Measurements from ENCODE around the gene GALNT11.
A peak's percentile ranks its signal among the peaks of the same experiment; 100 is the strongest.
"Not testable (repeated sequence)": the region's sequence is repeated elsewhere in the genome, so short reads cannot be mapped to it uniquely, and the experiment has no call there.

The GALNT11 gene

GRCh38 chr7:152025077-152025936 is at the start of gene GALNT11:
GALNT11 (plus strand) TSS chr7:152025674; CDS start chr7:152094228, 68,554 bp downstream.
- FAIRE-seq, result peak; percentile 49
- peak; percentile 86 for DNase-seq (ENCODE audit: extremely low spot score, insufficient read length, low read depth)

DNA sequence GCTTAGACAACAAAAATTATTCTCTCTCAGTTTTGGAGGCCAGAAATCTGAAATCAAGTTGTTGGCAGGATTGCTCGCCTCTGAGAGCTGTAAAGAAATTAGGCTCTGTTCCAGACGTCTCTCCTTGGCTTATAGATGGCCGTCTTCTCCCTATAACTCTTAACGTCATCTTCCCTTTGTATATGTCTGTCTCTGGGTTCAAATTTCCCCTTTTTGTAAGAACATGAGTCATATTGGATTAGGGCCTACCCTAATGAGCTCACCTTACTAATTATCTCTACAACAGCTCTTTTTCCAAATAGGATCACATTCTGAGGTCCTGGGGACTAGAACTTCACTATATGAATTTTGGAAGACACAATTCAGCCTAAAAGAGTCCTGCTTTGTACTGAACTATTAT is 46.9 kb upstream of the GALNT11 start:
- no peak for FAIRE-seq
- DNase-seq (ENCODE audit: extremely low spot score, insufficient read length, low read depth), result no peak

DNA sequence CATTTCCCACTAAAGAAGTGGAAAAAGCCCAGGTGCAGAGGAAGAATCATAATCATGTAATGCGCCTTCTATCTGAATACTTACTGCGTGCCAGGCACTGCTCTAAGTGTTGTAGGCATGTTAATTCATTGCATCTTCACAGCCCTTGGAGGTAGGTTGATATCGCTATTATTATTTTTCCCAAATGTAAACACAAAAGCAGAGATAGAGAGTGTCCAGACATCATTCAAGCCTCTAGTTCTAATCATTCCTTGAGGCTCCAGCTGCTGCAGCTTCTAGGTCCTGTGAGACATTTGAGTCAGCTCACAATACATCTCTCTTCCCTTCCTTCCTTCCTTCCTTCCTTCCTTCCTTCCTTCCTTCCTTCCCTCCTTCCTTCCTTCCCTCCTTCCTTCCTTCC is 44.3 kb upstream of the GALNT11 start:
- DNase-seq (ENCODE audit: extremely low spot score, insufficient read length, low read depth) (no peak), FAIRE-seq (no peak)

DNA sequence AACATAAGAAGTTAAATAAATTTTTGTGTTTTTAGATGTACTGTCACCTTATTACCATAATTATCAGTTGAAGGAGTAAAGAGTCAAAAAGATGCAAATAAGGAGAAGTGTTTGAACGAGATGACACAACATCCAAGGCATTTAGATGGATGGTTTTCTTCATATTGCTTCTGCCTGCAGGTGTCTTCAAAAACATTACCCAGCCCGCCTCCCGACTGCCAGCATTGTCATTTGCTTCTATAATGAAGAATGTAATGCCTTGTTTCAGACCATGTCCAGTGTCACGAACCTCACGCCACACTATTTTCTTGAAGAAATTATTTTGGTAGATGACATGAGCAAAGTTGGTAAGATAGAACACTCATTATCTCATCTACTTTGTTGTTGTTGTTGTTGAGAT is 42.7 kb upstream of the GALNT11 start:
- DNase-seq (ENCODE audit: extremely low spot score, insufficient read length, low read depth) (no peak), FAIRE-seq (no peak)

DNA sequence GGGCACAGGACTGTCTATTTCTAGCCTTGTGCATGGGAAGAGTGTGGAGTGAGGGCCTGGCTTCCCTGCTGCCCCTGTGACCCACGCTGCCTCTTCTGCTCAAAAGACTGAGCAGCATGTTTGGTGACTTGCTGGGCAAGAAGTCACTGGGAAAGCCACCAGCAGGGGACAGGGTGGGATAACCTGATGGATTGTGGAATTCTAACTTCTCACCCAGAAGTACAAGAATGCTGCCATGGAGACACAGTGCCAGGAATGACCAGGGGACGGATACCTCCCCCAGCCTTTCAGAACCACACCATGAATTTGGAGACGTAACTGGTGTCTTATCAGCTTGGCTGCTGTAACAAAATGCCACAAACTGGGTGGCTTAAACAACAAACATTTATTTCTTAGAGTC is 40.9 kb upstream of the GALNT11 start:
- DNase-seq (ENCODE audit: extremely low spot score, insufficient read length, low read depth), result no peak
- FAIRE-seq, result no peak

- no peak for DNase-seq (ENCODE audit: extremely low spot score, insufficient read length, low read depth)
- no peak for FAIRE-seq
Measured at GRCh38 chr7:151987748-151988529, 37.5 kb upstream of the GALNT11 start.

GRCh38 chr7:151992375-151992774 is 33.1 kb upstream of the GALNT11 start:
- FAIRE-seq (no peak), DNase-seq (ENCODE audit: extremely low spot score, insufficient read length, low read depth) (no peak)

GRCh38 chr7:151993977-151994676 is 31.3 kb upstream of the GALNT11 start:
- DNase-seq (ENCODE audit: extremely low spot score, insufficient read length, low read depth) (no peak), FAIRE-seq (no peak)

DNA sequence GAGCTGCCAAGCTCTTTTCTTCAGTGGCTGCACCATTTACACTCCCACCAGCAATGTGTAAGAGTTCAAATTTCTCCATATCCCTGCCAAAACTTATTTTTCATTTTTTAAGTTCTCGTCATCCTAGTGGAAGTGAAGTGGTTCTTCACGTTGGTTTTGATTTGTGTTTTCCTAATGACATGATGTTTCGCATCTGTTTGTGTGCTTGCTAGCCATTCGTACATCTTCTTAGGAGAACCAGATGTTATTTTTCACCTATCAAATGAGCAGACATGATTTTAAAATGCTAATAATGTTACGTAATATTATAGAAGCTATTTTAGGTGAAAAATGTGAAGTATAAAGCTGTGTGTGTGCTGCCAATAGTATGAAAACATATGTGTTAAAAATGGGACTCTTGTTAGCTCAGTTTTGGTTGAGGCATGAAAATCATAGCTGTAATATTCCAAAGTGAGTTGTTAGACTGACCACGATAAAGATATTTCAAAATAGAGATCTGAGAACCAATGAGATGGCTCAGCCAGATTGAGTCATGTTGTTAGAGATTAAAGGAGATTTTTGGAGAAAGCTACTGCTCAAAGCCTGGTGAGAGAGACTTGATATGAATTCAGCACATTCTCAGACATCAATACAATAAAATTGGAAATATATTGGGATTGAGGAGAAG is 25.9 kb upstream of the GALNT11 start:
- DNase-seq (ENCODE audit: extremely low spot score, insufficient read length, low read depth) (no peak), FAIRE-seq (no peak)

DNA sequence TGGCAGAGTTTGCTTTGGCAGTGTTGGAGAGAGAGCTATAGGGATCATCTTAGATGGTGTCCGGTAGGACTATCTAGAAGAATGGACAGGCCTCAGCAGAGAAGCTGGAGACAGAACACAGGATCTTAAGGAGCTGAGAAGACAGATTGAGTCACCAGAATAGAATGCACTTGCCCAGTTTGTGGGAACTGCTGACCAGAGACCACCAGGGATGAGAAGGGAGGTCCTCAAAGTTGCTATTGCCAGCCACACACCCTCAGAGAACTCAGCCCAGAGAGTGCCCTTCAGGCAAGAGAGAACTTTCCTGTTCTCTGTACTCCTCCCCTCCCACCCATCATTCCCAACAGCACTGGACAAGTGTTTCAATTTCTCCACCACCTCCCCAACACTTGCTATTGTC is 25.3 kb upstream of the GALNT11 start:
- DNase-seq (ENCODE audit: extremely low spot score, insufficient read length, low read depth), result no peak
- FAIRE-seq, result no peak

GRCh38 chr7:152006336-152006735 is 19.1 kb upstream of the GALNT11 start:
- FAIRE-seq, result no peak
- no peak for DNase-seq (ENCODE audit: extremely low spot score, insufficient read length, low read depth)

DNA sequence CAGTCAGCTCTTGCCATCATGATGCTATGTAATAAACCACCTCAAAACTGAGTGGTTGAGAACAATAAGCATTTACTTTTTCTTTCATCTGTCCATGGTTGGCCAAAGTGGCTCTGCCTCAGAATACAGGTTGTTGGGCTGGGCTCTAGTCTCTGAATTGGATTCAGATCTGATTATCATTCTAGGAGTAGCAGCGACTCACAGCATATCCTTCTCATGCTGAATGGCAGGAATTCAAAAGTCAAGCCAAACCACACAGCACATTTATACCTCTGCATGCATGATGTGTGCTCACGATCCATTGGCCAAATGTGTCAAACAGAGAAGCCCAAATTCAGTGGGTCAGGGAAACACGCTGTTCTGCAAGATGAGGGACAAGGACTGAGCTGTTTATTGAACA is 13.6 kb upstream of the GALNT11 start:
- no peak for FAIRE-seq
- no peak for DNase-seq (ENCODE audit: extremely low spot score, insufficient read length, low read depth)

DNA sequence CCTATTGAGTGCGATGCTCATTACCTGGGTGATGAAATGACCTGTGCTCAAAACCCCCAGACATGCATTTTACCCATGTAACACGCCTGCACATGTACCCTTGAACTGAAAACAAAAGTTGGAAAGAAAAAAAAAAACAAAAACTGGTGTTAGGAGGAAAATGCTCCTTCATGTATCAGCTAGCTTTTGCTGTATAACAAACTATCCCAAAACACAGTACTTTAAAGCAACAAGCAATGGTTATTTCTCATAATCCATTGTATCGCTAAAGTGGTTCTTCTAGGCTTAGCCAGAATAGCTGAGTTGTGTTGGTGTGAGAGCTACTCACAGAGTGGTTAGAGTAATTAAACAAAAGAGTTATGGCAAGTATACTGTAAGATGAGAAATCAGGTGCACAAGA is 12.2 kb upstream of the GALNT11 start:
- no peak for FAIRE-seq
- no peak for DNase-seq (ENCODE audit: extremely low spot score, insufficient read length, low read depth)

- FAIRE-seq (no peak), DNase-seq (ENCODE audit: extremely low spot score, insufficient read length, low read depth) (no peak)
Measured at GRCh38 chr7:152013974-152014373, 11.5 kb upstream of the GALNT11 start.

DNA sequence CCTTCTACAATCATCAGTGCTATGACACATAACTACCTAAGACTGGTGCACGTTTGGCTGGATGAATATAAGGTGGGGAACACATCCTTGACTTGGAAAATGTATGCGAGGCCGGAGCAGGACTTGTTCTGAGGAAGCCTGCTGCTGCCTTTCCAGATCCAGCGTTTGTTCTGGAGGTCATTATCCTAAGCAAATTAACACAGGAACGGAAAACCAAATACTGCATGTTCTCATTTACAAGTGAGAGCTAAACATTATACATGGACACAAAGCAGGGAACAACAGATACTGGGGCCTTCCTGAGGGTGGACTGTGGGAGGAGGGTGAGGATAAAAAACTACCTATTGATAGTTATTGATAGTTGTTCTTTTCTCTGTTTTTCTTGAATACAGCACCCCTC is 10.8 kb upstream of the GALNT11 start:
- no peak for DNase-seq (ENCODE audit: extremely low spot score, insufficient read length, low read depth)
- no peak for FAIRE-seq

- FAIRE-seq, result no peak
- no peak for DNase-seq (ENCODE audit: extremely low spot score, insufficient read length, low read depth)
Measured at GRCh38 chr7:152015600-152015999, 9.9 kb upstream of the GALNT11 start.

DNA sequence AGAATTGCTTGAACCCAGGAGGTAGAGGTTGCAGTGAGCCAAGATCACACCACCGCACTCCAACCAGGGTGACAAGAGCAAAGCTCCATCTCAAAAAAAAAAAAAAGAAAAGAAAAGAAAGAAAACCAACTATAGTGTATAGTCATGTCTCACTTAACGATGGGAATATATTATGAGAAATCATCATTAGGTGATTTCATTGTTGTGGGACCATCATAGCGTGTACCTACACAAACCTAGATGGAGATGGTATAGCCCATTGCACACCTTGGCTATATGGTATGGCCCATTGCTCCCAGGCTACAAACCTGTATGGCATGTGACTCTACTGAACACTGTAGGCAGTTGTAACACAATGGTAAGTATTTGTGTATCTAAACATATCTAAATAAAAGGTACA is 8.5 kb upstream of the GALNT11 start:
- FAIRE-seq, result no peak
- DNase-seq (ENCODE audit: extremely low spot score, insufficient read length, low read depth), result no peak

- FAIRE-seq; DNase-seq (ENCODE audit: extremely low spot score, insufficient read length, low read depth): not testable (repeated sequence)
Measured at GRCh38 chr7:152017683-152018082, 7.8 kb upstream of the GALNT11 start.

GRCh38 chr7:152021740-152022139 is 3.7 kb upstream of the GALNT11 start:
- not testable (repeated sequence) for FAIRE-seq; DNase-seq (ENCODE audit: extremely low spot score, insufficient read length, low read depth)

All from GM18507 (cell line).